Measurements from ENCODE around the gene SCAPER.
A peak's percentile ranks its signal among the peaks of the same experiment; 100 is the strongest.

The SCAPER gene, protein sequence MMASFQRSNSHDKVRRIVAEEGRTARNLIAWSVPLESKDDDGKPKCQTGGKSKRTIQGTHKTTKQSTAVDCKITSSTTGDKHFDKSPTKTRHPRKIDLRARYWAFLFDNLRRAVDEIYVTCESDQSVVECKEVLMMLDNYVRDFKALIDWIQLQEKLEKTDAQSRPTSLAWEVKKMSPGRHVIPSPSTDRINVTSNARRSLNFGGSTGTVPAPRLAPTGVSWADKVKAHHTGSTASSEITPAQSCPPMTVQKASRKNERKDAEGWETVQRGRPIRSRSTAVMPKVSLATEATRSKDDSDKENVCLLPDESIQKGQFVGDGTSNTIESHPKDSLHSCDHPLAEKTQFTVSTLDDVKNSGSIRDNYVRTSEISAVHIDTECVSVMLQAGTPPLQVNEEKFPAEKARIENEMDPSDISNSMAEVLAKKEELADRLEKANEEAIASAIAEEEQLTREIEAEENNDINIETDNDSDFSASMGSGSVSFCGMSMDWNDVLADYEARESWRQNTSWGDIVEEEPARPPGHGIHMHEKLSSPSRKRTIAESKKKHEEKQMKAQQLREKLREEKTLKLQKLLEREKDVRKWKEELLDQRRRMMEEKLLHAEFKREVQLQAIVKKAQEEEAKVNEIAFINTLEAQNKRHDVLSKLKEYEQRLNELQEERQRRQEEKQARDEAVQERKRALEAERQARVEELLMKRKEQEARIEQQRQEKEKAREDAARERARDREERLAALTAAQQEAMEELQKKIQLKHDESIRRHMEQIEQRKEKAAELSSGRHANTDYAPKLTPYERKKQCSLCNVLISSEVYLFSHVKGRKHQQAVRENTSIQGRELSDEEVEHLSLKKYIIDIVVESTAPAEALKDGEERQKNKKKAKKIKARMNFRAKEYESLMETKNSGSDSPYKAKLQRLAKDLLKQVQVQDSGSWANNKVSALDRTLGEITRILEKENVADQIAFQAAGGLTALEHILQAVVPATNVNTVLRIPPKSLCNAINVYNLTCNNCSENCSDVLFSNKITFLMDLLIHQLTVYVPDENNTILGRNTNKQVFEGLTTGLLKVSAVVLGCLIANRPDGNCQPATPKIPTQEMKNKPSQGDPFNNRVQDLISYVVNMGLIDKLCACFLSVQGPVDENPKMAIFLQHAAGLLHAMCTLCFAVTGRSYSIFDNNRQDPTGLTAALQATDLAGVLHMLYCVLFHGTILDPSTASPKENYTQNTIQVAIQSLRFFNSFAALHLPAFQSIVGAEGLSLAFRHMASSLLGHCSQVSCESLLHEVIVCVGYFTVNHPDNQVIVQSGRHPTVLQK (N-terminal part only)

DNA sequence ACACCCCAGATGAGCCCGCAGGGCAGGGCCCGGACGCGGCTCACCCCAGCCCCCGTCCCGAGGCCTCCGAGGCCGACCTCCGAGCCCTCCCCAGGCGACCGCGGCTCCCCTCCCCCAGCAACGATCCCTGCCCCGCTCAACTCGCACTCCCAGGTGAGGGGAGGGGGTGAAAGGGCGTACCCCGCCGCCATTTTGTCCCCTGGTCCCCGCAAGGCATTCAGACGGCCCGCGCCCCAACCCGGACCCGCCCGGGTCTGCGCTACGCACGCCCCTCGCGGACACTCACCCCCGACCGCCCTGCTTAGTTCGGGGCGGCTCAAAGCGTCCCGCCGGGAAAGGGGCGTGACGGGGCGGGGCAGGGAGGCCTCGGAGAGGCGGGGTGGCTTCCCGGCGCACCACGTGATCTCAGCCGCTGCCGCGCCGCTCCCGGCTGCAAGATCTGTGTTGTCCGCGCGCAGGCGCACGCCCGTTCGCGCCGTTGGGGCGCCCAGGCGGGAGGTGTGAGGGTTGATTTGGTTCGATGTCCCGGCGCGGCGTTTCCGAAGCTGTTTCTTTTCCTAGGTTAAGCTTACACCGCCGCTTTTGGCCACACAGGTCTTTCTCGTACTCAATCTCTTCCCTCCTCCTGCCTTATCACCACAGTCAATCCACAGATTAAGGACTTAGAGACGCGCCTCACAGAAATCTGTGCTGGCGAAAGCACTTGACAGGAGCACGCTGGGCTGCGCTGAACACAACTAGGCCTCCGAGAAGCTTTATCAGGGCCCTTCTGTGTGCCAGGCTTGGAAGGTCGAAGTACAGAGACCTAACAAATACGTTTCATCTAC lies at the start of gene SCAPER:
Gene SCAPER, minus strand, starts transcription at position 328 of the 827 bp plus-strand sequence. CDS start 21,523 bp downstream, outside the sequence.
- peak; percentile 74 to 90 for DNase-seq (ENCODE audit: extremely low read depth in 1 of 2, low read depth in 1 of 2)

DNA sequence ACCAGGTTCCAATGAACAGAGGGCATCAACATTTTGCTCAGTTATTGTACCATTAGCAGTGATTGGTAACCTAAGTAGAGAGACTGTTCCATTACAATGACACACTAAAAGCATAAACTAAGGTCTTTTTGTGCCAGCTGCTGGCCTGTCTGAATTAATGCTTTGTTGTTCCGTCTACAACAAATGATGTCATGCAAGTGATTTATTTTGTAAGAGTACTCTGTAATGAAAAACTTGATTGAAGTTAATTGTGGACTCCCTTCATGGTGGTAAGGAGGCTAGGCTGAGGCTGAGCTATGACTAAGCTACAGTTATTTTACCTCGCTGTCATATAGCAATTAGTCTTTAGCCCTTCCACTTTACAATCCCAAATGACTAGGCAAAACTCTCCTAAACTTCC lies 49.6 kb upstream of the SCAPER start:
- DNase-seq (ENCODE audit: extremely low read depth in 1 of 2, low read depth in 1 of 2), result no peak

DNA sequence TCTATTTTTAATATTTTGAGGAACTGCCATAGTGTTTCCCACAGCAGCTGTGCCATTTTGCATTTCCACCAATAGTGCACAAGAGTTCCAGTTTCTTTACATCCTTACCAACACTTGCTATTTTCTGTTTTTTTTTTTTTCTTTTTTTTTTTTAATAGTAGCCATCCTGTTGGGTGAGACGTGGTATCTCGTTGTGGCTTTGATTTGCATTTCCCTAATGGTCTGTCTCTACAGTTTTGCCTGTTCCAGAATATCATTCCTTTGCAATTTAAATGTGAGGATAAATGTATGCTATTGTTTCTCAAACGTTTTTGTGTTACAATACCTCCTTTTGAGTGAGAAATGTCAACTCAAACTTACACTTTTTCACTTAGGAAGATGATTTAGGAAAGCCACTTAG lies 48.8 kb upstream of the SCAPER start:
- no peak for DNase-seq (ENCODE audit: extremely low read depth in 1 of 2, low read depth in 1 of 2)

DNA sequence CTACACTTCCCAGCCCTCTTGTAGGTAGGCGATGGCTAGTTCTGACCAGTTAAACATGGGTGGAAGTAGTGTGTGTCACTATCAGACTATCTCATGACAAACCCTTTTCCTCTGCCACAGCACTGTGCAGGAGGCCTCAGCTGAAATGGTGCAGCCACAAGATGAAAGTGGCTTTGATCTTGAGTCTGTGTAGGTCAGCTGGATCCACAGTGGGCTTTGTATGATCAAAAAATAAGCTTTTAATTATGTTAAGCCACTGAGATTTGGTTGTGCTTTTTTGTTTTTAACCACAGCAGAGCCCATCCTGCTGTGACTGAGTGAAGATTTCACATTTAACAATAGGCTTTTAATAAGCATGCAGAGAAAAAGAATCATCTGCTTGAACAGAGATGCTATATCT lies 46.1 kb upstream of the SCAPER start:
- DNase-seq (ENCODE audit: extremely low read depth in 1 of 2, low read depth in 1 of 2), result no peak

DNA sequence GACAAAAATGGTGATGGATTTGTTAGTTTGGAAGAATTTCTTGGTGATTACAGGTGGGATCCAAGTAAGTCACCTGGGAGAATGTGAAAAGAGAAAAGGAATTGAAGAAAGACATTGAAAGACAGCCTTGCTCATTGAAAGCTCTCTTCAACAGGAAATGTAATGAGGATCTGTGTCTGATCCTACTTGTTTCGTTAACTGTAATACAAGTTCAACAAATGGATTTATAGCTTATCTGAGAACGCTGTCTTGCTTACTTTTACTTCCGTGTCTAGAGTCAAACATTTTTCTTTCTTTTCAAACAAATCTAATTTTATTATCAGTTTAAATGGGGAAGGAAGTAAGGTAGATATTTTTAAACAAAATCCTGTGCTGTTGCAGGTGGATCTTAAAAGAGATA lies 42.3 kb upstream of the SCAPER start:
- DNase-seq (ENCODE audit: extremely low read depth in 1 of 2, low read depth in 1 of 2), result no peak

DNA sequence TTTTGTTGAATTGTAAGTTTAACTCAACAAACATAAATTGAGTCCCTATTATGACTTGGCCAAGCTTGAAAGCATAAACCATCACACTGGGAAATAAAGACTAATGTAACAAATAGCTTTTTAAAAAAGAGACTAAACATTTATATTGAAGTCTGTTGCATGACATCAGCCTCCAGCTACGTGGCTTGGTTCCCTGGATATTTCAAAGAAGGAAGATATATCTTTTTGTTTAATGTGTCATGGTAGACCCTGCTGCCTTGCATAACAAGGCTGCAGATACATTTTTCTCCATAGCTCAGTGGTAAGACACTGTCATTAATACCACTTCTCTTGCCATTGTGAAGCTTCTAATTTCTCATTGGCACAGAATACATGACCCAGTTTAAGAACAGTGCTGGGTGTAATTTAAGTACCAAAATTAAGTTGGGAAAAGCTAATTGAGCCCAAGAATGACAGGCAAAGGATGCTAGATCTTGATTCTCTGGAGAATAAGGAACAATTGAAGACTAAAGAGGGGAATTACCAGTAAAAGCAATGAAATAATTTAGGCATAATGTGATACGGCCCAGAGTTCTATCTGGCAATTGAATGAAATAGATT lies 40.5 kb upstream of the SCAPER start:
- no peak for DNase-seq (ENCODE audit: extremely low read depth in 1 of 2, low read depth in 1 of 2)

DNA sequence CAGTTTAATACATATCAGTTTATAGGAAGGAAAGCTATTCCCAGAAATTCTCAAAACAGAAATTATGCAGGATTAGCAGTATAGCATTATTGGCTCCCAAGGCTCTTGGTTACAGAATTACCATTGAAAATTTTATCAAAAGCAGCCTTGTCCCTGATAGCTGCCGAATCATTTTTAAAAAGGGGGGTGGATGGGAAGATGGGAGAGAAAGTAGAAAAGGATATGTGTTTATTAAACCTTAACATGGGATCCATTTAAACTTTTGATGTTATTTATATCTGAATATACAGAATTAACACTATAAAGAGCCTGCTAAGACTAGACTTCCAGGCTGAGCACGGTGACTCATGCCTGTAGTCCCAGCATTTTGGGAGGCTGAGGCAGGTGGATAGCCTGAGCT lies 37.2 kb upstream of the SCAPER start:
- no peak for DNase-seq (ENCODE audit: extremely low read depth in 1 of 2, low read depth in 1 of 2)

DNA sequence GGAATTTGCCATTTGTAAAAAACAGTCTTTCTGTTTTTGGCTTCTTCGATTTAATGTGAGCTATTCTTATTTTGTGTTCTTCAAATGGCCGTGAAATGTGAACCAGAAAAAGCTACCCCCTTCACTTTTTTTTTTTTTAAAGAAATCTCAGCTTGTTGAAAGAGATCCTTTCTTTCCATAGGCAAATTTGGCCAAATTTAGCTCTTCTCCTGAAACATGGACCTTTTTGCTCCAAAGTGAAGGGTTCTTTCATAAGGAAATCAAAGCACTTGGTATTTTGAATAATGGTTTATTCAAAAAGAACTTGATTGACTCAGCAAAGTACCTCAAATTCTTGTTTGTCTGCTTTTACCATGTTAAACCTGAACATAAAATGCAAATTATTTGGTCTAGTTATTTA lies 36.5 kb upstream of the SCAPER start:
- DNase-seq (ENCODE audit: extremely low read depth in 1 of 2, low read depth in 1 of 2), result no peak

DNA sequence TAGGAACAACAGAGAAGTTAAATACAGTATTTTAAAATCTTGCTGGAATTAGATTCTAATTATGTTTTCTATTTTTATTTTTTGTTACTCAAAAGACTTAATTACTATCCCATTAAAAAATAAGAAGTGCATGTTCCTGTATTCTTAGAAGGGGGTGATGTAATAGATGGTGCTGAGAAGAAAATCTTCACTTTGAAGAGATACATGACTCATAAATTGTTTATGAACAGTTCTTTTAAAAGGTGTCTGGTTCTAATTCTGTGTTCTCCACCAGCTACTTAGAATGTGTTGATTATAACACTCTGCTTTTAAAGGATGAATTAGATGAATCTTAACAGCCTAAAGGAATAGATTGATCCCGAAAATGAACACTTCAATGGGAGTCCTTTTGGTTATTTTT lies 34.6 kb upstream of the SCAPER start:
- no peak for DNase-seq (ENCODE audit: extremely low read depth in 1 of 2, low read depth in 1 of 2)

DNA sequence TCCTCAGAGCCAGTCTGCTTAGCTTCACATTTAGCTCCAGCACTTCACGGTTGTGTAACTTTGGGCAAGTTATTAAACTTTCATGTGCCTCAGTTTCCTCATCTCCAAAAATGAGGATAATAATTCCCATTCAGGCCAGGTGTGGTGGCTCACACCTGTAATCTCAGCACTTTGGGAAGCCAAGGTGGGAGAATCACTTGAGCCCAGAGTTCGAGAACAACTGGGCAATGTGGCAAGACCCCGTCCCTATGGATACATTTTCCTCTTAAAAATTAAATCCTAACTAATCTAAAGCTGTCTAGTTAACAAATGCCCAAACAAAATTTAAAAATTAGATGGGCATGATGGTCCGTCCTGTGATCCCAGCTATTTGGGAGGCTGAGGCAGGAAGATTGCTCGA lies 33.6 kb upstream of the SCAPER start:
- no peak for DNase-seq (ENCODE audit: extremely low read depth in 1 of 2, low read depth in 1 of 2)

DNA sequence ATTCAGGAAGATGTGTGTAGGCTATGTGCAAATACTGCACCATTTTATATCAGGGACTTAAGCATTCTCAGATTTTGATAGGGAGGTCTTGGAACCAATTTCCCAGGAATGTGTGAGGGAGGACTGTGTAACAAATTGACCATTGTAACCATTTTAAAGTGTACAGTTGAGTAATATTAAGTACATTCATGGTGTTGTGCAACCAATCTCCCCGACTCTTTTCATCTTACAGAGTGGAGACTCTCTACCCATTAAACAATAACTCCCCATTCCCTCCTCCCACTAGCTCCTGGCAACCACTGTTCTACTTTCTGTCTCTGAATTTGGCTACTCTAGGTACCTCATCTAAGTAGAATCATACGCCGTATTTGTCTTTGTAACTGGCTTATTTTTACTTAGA lies 31.5 kb upstream of the SCAPER start:
- DNase-seq (ENCODE audit: extremely low read depth in 1 of 2, low read depth in 1 of 2), result no peak

DNA sequence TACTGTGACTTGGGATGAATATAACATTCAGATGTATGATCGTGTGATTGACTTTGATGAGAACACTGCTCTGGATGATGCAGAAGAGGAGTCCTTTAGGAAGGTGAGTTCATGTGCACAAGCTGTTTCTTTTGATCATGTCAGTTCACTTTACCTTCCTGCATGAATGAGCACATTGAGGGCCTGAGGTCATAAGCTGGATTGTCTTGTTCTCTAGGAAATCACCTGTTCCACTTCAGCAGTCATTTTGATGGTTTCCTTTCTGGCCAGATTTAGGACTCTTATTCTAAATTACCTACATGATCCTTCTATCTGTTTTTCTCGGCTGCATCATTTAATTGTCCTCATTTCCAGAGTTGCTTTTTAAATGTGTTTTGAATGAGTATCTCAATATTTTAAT lies 30.5 kb upstream of the SCAPER start:
- DNase-seq (ENCODE audit: extremely low read depth in 1 of 2, low read depth in 1 of 2), result no peak

DNA sequence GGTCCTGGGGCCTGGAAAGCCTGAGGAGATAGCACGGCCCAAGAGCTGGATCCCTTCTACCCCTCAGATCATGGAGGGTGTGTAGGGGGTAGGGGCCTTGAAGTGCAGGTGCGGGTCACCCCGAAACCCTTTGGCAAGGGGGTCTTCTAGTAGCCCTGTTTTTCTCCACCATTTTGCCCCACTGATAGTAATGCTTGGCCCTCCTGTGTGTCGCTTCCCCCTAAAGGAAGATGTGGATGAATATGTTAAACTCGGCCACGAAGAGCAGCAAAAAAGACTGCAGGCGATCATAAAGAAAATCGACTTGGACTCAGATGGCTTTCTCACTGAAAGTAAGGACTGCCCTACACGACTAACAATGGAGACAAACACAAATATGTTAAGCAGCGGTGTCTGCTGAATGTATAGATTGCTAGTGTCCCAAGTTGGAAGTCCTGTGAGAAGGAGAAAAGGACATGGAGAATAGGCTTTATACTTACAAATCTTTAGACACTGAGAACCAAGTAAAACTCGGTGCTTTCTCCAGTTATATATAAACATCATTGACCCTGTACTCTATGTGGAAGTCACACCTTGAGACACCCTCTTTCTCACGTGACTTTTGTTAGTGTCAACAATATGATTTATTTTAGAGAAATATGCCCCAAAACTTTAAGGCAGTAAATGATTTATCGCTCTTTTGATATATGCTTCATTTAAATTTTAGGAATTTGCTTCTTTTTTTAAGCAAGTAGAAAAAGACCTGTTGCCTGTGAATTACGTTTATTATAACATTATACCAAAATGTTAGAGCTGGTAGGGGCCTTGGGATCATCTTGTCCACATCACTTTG lies 27.2 kb upstream of the SCAPER start:
- no peak for DNase-seq (ENCODE audit: extremely low read depth in 1 of 2, low read depth in 1 of 2)

DNA sequence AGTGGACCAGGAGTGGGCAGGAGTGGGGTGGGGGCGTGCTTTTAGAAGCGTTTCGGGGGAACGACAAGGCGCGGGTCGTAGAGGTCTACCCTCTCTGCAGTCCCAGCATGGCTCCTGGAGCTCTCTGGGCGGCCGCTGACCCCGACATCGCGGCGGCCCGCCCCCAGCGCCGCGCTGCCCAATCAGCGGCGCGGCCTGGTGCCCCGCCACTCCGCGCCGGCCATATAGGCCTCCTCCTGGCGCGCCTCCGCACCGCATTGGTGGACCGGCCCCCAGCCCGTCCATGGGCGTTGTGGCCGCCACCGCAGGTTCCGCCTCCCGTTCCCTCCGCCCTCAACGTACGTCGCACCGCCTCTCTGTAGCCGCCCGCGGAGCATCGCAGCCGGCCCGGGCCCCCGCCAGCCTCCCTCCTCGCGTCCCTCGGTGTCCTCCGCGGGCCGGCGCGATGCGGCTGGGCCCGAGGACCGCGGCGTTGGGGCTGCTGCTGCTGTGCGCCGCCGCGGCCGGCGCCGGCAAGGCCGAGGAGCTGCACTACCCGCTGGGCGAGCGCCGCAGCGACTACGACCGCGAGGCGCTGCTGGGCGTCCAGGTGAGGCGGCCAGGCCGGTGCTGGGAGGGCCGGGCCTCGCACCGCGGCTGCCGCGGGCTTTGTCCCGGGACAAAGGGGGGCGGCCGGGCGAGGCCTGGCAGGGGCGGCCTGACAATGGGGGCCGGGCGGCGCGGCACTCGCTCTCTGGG lies 26.4 kb upstream of the SCAPER start, which contains the start of gene RCN2:
Gene RCN2, plus strand, starts transcription at position 353 of the 738 bp plus-strand sequence. Its CDS starts 93 bp downstream, at position 446.
- DNase-seq (ENCODE audit: extremely low read depth in 1 of 2, low read depth in 1 of 2), result peak; percentile 85 to 87

DNA sequence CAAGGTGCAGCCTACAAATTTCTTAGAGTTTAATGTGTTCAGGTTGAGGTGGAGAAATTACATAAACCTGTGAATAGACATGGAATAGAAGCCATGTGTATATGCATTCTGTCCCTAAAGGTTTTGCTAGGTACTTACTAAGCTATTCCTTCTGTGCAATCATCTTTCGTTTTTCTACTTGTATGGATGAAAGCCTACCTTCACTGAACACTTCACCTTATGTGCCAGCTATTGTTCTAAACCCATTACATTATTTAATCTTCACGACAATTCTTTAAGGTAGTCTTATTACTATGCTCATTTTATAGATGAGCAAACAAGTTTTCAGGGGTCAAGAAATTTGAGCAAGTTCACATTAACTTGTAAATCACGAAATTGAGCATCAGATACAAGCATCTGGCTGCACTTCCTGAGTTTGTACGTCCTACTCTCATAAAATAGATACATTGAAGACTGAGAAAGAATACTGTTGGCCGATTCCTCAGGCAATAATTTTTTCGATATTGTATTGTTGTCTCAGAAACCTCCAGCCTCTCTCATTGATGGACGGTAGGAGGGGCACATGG lies 25.8 kb upstream of the SCAPER start:
- DNase-seq (ENCODE audit: extremely low read depth in 1 of 2, low read depth in 1 of 2), result no peak

DNA sequence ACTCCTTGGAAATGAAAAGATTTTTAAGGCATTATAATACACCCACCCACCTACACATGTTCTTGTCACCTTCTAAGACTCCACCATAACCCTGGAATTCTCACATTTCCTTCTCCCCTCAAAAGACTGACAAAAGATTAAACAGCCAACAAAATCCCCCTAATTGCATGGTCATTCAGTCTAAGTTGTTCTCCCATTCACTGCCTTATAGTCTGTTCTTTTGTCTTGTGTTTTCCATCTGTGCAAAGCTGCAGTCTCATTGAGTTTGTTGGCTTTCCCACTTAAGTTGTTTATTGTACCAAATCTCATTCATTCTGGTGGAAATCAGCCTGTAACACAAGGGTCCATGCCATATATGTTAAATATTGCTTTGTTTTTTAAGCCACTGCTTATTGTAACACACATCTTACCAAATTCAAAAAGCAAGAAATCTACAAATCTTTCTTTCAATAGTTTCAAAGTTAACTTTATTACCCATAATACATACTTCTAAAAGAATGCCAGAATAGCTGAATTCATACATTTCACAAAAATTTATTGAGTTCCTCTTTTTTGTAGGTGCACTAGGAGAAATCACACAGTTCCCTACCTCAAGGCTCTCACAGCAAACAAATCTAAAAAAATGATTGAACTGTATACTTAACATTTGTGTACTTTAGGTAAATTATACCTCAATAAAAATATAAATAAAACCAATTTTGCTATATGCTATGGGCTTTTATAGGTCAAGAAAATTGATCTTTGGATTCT lies 24.0 kb upstream of the SCAPER start:
- DNase-seq (ENCODE audit: extremely low read depth in 1 of 2, low read depth in 1 of 2), result no peak

DNA sequence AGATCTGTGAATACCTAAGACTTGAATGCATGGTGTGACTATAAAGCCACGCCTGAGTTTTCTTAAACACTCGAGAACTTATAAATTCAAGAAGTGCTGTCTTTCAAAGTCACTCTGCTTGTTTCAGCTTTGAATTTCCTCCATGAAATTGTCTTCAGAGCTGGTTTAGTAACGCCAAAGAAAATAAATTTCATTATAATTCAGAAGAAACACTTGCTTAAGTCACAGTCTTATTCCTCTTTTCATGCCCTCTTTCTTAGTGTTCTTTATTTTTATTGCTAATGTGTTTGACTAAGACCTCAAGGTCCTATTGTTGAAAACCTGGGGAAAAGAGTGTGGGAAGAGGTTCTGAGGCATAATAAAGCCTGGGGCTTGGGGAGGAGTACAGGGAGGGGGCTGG lies 23.1 kb upstream of the SCAPER start:
- no peak for DNase-seq (ENCODE audit: extremely low read depth in 1 of 2, low read depth in 1 of 2)

All from activated CD8-positive, alpha-beta memory T cell treated with anti-CD3 and anti-CD28 coated beads for 1 hour (primary cell).